HG02970 (cell line): ENCODE results near the gene AGPAT2.
"Not testable (repeated sequence)": the region's sequence is repeated elsewhere in the genome, so short reads cannot be mapped to it uniquely, and the experiment has no call there.

Experiments
- ATAC-seq: cut with Tn5 transposase; IDR thresholded peaks from one replicate; pipeline ENCODE4 v1.9.1; 2021; ENCODE audit warnings: mild to moderate bottlenecking, moderate library complexity, moderate number of reproducible peaks; ENCODE audit not compliant: unreplicated experiment, low FRiP score

The AGPAT2 gene

DNA sequence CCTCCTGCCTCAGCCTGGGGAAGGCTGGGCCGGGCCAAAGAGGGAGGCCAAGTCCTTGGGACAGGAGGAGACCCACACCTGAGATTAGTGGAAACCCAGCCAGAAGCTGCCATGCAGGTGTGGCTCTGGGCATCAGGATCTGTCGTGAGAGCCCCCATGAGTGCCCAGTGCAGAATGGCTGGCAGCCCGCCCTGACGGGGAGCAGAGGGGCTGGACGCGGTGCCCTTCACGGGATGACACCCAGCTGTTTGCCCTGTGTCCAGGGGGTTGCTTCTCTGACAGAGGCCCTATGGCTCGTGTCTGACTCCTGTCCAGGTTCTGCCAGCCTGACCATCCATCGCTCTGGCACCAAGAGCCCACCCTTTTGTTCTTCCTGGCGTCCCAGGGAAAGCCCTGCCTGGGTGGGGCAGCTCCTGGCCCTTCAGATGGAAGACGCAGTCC is 33.7 kb upstream of the AGPAT2 start:
- no peak for ATAC-seq

DNA sequence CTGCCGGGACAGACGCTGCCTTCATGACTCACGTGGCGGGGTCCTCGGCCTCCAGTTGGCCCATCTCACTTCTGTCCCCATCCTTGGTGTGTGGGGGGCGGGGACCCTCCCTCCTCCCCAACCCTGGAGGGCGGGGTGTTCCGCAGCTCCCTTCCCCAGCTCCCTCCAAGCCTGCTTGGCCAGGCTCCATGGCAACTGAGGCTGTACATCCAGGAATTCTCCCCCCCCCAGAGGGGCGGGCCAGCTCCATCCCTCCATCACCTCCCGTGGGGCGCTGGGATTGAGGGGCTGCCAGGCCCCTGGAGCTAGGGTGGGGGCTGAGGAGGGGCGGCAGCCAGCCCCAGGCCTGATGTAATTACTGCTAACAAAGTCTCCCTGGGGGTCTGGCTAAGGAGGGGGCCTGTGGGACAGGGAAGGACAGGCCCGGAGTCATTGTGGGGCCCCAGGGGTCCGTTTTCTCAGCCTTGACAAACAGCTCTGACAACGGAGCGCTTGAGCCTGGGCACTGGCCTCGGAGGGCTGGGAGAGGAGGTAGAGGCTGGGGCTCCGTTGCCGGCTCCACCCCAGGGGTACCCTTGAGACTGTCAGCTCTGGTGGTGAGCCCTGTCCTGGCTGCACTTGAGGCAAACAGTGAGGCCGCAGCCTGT is 33.1 kb upstream of the AGPAT2 start:
- no peak for ATAC-seq

DNA sequence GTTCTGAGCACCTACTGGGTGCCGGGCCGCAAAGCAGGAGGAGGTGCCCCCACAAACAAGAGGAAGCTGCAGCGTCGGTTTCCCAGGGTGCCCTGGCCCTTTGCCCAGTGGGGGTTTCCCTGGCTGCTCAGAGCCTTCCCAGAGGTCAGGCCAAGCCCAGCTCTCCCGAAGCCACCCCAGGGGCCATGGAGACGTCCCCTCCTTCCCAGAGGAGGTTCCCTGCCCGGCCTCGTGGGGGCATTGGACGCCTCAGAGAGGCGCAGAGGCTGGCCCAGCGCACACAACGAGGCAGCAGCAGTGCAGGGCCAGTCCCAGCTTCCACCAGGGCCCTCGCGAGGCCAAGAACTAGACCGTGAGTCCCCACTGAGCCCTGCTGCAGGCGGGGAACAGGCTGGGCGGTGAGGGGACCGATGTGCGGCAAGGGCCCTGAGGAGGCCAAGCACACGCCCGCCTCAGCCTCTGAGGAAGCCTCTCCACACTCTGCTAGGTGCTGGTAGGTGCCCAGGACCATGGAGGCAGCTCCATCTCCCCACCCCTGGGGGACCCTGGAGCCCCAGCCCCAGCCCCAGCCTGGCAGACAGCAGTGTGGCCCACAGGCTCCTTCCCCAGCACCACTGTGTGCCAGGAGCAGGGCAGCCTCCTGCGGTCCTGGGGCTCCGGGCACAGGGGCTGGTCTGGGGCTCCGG is 32.1 kb upstream of the AGPAT2 start:
- ATAC-seq: no peak

DNA sequence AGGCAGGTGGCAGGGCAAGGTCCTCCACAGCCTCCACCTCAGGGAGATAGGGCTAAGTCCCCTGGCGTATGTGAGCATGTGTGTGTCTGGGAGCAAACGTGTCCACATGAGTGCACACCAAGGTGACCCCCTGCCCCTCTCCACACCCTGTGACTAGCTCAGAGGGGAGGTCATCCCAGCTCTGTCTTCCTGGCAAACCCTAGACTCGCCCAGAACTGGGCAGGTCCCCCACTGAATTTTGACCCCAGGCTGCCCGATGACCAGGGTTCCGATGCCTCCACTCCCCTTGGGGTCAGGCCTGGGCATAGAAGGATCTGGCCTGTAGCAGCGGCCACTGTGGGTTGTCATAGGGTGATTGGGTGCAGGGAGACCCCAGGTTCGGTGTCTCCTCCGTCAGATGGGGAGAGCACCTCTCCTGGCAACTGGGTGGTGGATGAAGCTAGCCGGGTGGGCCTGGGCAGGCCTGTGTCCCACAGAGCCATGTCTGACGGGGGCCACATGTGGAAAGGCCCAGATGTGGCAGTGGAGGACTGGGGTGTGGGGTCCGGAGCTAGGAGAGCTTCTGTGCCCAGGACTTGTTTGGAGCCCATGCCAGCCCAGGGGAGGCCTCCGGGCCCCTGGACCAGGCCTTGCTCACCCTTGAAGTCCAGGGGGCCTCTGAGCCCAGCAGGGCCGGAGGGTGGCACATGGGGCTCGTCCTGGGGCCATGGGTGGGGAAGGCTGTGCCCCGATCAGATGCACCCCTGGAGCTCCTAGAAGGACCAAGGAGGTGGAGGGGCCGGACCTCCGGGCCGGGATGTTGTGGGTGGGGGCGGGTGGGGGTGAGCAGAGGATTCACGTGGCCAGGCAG is 31.3 kb upstream of the AGPAT2 start:
- no peak for ATAC-seq

DNA sequence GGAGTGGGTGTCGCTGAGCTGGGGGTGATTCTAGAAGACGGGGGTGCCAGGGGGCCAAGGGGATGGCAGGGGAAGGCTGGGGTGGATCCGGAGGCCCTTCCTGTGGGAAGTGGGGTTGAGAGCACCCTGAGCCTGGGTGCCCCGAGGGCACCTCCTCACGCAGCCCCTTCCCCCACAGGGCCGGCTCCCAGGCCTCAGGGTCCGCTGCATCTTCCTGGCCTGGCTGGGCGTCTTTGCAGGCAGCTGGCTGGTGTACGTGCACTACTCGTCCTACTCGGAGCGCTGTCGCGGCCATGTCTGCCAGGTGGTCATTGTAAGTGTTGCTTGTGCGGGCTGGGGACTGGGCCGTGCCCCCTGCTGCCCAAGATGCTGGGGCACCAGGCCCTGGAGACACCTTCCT is 30.1 kb upstream of the AGPAT2 start:
- no peak for ATAC-seq

- no peak for ATAC-seq
These were observed 27.6 kb upstream of the AGPAT2 start for GRCh38 chr9:136714893-136715274.

- ATAC-seq: no peak
These were observed 27.0 kb upstream of the AGPAT2 start for GRCh38 chr9:136714096-136714892.

DNA sequence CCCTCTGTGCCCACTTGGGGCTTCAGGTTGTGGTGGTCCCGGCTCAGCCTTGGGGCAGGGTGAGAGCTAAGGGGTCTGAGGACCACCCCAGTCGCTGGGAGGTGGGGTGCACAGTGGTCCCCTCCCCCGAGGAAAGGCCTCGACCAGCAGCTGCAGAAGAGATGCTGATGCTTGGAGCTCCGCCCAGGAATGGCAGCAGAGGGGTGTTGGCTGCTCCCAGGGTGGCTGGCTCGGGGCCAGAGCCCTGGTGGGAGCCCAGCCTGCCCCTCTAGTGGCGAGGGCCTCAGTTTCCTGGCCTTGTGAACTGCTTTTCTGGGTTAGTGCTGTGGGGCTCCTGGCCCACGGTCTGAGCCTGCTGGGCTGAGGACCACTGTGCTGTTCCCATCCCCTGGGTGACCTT is 26.3 kb upstream of the AGPAT2 start:
- no peak for ATAC-seq

DNA sequence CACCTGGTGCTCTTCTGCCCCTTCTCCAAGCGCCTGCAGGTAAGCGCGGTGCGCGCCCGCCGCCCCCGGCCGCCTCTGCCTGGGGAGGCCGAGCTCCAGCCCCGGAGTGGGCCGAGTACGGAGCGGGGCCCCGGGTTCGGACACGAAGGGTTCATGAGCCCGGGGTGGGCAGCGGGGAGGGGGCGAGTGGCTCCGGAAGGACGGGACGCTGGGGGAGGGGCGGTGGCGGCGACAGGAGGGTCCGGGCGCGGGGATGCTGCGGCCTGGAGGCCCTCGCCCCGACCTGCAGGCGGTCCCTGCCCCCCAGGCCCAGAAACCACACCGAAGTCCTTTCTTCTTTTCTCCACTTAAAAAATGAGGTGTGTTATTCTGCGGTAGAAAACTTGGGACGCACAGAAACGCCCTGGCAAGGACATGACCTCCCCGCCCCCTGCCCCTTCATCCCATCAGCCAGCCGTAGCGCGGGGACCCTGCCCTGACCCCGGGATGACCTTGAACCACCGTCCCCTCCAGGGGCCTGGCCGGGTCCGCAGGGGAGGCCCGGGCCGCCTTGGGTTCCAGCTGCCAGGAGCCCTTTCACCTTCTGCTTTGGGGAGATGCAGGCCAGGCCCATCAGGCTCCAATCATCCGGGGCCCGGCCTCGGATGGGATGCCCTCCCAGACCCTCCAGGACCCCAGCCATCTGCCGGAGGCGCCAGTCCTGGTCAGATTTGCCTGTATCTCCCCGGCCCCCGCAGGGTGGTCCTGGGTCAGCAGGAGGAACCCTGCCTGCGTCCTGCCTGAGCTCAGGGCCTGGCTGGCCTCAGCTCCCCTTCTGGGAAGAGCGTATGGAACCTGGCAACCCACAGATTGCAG is 25.7 kb upstream of the AGPAT2 start:
- no peak for ATAC-seq

DNA sequence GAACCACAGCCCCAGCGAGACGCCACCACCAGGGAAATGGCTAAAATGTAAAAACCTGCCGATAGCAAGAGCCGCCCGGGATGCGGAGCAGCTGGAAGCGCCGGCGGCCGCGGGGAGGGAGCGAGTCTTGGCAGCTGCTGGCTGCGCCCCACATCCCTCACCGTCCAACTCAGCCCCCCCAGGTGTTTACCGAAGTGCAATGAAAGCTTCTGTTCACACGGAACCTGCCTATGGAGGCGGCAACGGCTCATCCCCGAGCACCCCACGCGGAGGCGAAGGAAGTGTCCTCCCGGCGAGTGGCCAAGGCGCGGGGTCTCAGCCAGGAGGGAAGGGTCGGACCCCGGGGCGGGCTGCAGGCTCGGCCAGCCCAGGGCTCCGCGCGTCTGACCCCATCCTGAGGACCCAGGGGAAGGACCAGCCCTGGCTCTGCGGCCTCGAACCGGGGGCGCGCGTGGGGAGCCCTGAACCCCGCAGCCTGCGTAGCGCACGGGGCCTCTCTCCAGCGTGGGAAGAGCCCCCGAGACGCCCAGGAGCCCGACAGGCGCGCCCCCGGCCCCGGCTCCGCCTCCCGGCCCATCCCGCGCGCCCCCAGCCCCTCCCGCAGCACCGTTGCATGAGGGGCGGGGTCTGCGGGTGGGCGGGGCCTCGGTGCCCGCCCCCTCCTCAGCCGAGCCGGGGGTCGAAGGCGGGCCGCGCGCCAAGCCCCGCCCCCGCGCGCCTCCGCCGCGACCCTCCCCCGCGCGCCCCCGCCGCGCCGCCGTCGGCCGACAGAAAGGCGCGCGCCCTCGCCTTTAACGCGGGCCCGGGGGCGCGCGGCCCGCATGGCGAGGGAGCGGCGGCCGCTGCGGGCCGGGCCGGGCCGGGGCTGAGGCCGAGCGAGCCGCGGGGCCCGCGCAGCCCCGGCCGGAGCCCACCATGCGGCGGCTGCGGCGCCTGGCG is 24.8 kb upstream of the AGPAT2 start, which contains the start of gene DIPK1B:
TSS of gene DIPK1B (plus strand) at position 822 of the 939 bp plus-strand sequence. CDS start at position 916, 94 bp downstream.
- ATAC-seq: no peak

- ATAC-seq: not testable (repeated sequence)
These were observed 24.0 kb upstream of the AGPAT2 start for GRCh38 chr9:136711219-136711648.

DNA sequence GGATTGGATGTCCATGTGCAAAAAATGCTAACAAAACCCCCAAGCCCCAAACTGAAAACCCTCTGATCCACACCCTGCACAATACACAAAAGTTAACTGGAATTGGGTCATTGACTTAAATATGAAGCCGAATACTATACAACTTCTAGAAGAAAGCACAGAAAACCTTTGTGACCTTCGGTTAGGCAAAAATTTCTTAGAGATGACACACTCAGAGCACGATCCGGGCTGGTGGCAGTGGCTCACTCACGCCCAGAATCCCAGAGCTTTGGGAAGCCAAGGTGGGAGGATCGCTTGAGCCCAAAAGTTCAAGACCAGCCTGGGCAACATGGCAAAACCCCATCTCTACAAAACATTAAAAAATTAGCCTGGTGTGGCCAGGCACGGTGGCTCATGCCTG is 23.3 kb upstream of the AGPAT2 start:
- ATAC-seq: no peak

- ATAC-seq: no peak
These were observed 22.3 kb upstream of the AGPAT2 start for GRCh38 chr9:136709454-136710109.

DNA sequence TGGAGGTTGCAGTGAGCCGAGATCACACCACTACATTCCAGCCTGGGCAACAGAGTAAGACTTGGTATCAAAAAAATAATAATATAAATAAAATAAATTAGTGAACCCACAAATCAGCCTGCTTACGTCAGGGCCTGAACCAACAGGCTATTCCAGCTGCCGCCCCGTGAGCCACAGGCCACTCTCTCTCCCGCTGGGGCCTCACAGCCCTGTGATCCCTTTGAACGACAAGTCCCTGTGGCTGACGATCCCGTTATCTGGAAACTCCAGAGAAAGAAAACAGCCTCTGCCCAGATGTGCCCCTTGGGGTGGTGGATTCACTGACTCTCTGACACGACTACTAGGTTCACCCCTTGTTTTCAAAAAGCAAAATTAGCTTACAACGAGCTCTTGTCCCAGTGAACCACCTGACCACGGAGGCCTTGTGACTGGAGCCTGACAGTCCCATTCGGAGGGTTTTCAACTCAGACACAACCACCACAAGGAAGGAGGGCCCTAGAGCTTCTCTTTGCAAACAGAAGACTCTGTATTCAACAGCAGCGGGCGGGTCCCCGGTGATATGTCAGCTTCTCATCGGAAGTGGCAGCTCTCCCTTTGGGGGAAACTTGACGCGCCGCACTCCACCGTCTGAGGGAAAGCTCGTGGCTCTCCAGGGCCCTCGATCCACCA is 20.7 kb upstream of the AGPAT2 start:
- no peak for ATAC-seq

DNA sequence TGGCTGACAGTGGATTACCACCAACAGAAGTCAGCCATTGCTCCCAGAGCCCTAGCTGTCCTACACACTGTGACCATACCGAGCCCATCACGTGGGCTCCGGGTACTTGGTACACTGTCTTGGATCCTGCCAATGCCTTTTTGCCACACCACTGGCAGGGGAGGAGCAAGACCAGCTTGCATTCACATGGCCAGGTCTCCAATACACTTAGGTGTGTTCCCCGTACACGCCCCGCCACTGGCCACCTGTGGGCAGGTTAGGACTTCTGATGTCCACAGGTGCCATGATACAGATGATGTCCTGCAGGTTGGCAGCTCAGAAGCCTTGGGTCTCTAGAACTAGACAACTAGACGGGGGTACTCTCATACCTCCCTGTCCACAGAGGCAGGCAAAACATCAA is 19.8 kb upstream of the AGPAT2 start:
- ATAC-seq: no peak

DNA sequence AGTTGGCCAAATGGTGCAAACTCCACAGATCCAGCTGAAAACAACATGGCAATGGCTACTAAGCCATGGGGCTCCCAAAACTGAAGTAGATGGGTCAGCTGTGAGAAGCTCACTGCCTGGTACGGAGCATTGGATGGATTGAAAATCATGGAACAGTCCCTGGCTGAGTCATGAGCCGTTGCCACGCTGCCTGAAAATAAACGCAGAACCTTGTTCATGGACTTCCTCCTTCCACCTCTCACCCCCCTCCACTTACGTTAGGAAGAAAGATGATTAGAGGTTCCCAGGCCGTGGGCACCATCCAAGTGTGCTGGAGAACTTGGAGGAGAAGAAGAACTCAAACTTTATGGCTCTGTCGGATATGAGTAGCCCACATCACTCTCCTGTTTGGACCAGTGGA is 18.3 kb upstream of the AGPAT2 start:
- no peak for ATAC-seq

- not testable (repeated sequence) for ATAC-seq
These were observed 17.5 kb upstream of the AGPAT2 start for GRCh38 chr9:136704741-136705140.
